HepG2 (cell line): ENCODE data around the gene RYR2. TPM values are rescaled to one million over a fixed set of nuclear protein-coding genes. Genes with fewer than 3 reads are reported as not detected.

Experiments
- CBX2 ChIP-seq, 2 experiments: fragments of 200-600 bp in 1 of 2; sonication (generic); formaldehyde crosslinking in 1 of 2; IDR thresholded peaks; 2 replicates each; pipeline versions ENCODE4 v1.7.0 to v1.8.1; 2018 to 2022; ENCODE audit warnings: low read depth in 2 of 2, low read length in 1 of 2, mild to moderate bottlenecking in 1 of 2, missing genetic modification reagents in 1 of 2
- FOXK2 ChIP-seq: fragments of 450-650 bp; IDR thresholded peaks from 2 replicates; pipeline ENCODE4 v1.6.1; 2016
- RARA ChIP-seq: IDR thresholded peaks from 2 replicates; pipeline ENCODE4 v1.6.1; 2016; ENCODE audit warnings: missing genetic modification reagents, missing compliant biosample characterization
- SMAD9 ChIP-seq: sonication (generic); formaldehyde crosslinking; IDR thresholded peaks from 2 replicates; pipeline ENCODE4 v1.5.1; 2020; ENCODE audit warnings: mild to moderate bottlenecking, missing genetic modification reagents
- STAT6 ChIP-seq: sonication (generic); formaldehyde crosslinking; IDR thresholded peaks from 2 replicates; pipeline ENCODE4 v1.4.0; 2020; ENCODE audit warnings: missing genetic modification reagents, mild to moderate bottlenecking, borderline replicate concordance
- ZNF142 ChIP-seq: sonication (generic); formaldehyde crosslinking; IDR thresholded peaks from 2 replicates; pipeline ENCODE4 v1.4.0; 2020; ENCODE audit warnings: missing genetic modification reagents
- ZNF749 ChIP-seq: sonication (generic); formaldehyde crosslinking; IDR thresholded peaks from 2 replicates; pipeline ENCODE4 v1.8.0; 2022; ENCODE audit warnings: mild to moderate bottlenecking, missing genetic modification reagents, moderate library complexity, borderline replicate concordance
- ZNF781 ChIP-seq: sonication (generic); formaldehyde crosslinking; IDR thresholded peaks from 2 replicates; pipeline ENCODE4 v1.5.1; 2020; ENCODE audit warnings: borderline replicate concordance, mild to moderate bottlenecking, missing genetic modification reagents; ENCODE audit errors: not compliant biosample characterization
- polyA plus RNA-seq, 8 experiments: library from polyadenylated mRNA; depleted of rRNA in 3 of 8; stranded (reverse) in 7 of 8; unstranded in 1 of 8; fragments of >200 nt; fragmentation: Illumina TruSeq in 4 of 8; extraction: Trizol in 4 of 8; gene quantifications; 2 replicates each; pipeline versions ENCODE4 v1.2.1 to v1.2.3, GENCODE V29; 2011 to 2016; ENCODE audit warnings: low read depth in 4 of 8, missing spikeins in 1 of 8, mixed read lengths in 1 of 8; ENCODE audit not compliant: insufficient read depth in 1 of 8
- total RNA-seq, 5 experiments: library from RNA; depleted of rRNA; stranded (reverse); fragments of >200 nt; fragmentation: Illumina TruSeq; extraction: Trizol; gene quantifications; 2 replicates each; pipeline ENCODE4 v1.2.3, GENCODE V29; 2016; ENCODE audit warnings: low read depth in 1 of 5

The RYR2 gene
- total and polyA plus RNA-seq, 2 of the 13 experiments (the other 11 are each of a cell fraction or from before 2014, with no cell fraction given): not detected

GRCh38 chr1:237832858-237833257 is 790.9 kb downstream of the RYR2 start (continued):
- no peak for TF ChIP-seq ZNF142 (CRISPR knock-in tag)
- TF ChIP-seq STAT6 (CRISPR knock-in tag): no peak
- TF ChIP-seq FOXK2: no peak
- TF ChIP-seq RARA (CRISPR knock-in tag): no peak
- no peak for TF ChIP-seq CBX2 (IDR thresholded peaks at IDR 0.05; ENCODE audit: low read depth, low read length)
- no peak for TF ChIP-seq CBX2 (CRISPR knock-in tag; IDR thresholded peaks at IDR 0.05; ENCODE audit: low read depth)
- TF ChIP-seq ZNF749 (CRISPR knock-in tag): no peak
- TF ChIP-seq SMAD9 (CRISPR knock-in tag): no peak
- TF ChIP-seq ZNF781: no peak
- TF ChIP-seq, all 625 proteins: peak for 0
